ENCODE results near the gene SLC45A1.

Gene SLC45A1

GRCh38 chr1:8358241-8358896, 40.5 kb downstream of the SLC45A1 start:
- Histone ChIP-seq H3K9me3 (ENCODE audit: low read length) (no peaks in the 10 kb centered on the region), H3K4me1 (ENCODE audit: insufficient read depth, low read length) (peaks cover 9% of the 10 kb centered on the region), H3K36me3 (ENCODE audit: insufficient read depth, low read length) (peaks cover 82% of the 10 kb centered on the region), H3K27me3 (ENCODE audit: control insufficient read depth in 1 of 2, insufficient read depth in 2 of 2, low read length in 2 of 2) (no peaks in the 10 kb centered on the region), H3K4me3 (ENCODE audit: low read depth in 1 of 2, low read length in 2 of 2) (no peak overlapping the region), H3K9ac (ENCODE audit: low read length) (no peak overlapping the region), H3K27ac (ENCODE audit: low read depth, low read length) (no peak overlapping the region)

- no peak overlapping the region for H3K27ac ChIP-seq (ENCODE audit: low read depth, low read length)
- no peak overlapping the region for H3K9ac ChIP-seq (ENCODE audit: low read length)
- H3K36me3 ChIP-seq (ENCODE audit: insufficient read depth, low read length), result peaks cover 78% of the 10 kb centered on the region
These were observed 41.1 kb downstream of the SLC45A1 start for GRCh38 chr1:8358897-8359616.

GRCh38 chr1:8359617-8360481, 41.9 kb downstream of the SLC45A1 start:
- peaks cover 73% of the 10 kb centered on the region for H3K36me3 ChIP-seq (ENCODE audit: insufficient read depth, low read length)
- no peak overlapping the region for H3K9ac ChIP-seq (ENCODE audit: low read length)
- H3K4me3 ChIP-seq (ENCODE audit: low read depth in 1 of 2, low read length in 2 of 2), result no peak overlapping the region
- H3K9me3 ChIP-seq (ENCODE audit: low read length), result no peaks in the 10 kb centered on the region
- H3K4me1 ChIP-seq (ENCODE audit: insufficient read depth, low read length), result peaks cover 17% of the 10 kb centered on the region
- H3K27me3 ChIP-seq (ENCODE audit: control insufficient read depth in 1 of 2, insufficient read depth in 2 of 2, low read length in 2 of 2), result no peaks in the 10 kb centered on the region
- no peak overlapping the region for H3K27ac ChIP-seq (ENCODE audit: low read depth, low read length)

More at GRCh38 chr1:8358897-8359616, 41.1 kb downstream of the SLC45A1 start:
- Histone ChIP-seq H3K4me1 (ENCODE audit: insufficient read depth, low read length) (peaks cover 10% of the 10 kb centered on the region), H3K4me3 (ENCODE audit: low read depth in 1 of 2, low read length in 2 of 2) (no peak overlapping the region), H3K9me3 (ENCODE audit: low read length) (no peaks in the 10 kb centered on the region), H3K27me3 (ENCODE audit: control insufficient read depth in 1 of 2, insufficient read depth in 2 of 2, low read length in 2 of 2) (no peaks in the 10 kb centered on the region)

- Histone ChIP-seq H3K4me1 (ENCODE audit: insufficient read depth, low read length) (peaks cover 25% of the 10 kb centered on the region), H3K27ac (ENCODE audit: low read depth, low read length) (no peak overlapping the region), H3K36me3 (ENCODE audit: insufficient read depth, low read length) (peaks cover 73% of the 10 kb centered on the region)
These were observed 42.7 kb downstream of the SLC45A1 start for GRCh38 chr1:8360493-8361197.

GRCh38 chr1:8361198-8361849, 43.4 kb downstream of the SLC45A1 start:
- Histone ChIP-seq H3K27me3 (ENCODE audit: control insufficient read depth in 1 of 2, insufficient read depth in 2 of 2, low read length in 2 of 2) (no peaks in the 10 kb centered on the region), H3K27ac (ENCODE audit: low read depth, low read length) (no peak overlapping the region), H3K4me3 (ENCODE audit: low read depth in 1 of 2, low read length in 2 of 2) (no peak overlapping the region), H3K9ac (ENCODE audit: low read length) (no peak overlapping the region), H3K4me1 (ENCODE audit: insufficient read depth, low read length) (peaks cover 32% of the 10 kb centered on the region), H3K36me3 (ENCODE audit: insufficient read depth, low read length) (peaks cover 71% of the 10 kb centered on the region), H3K9me3 (ENCODE audit: low read length) (no peaks in the 10 kb centered on the region)

More at GRCh38 chr1:8360493-8361197, 42.7 kb downstream of the SLC45A1 start:
- Histone ChIP-seq H3K27me3 (ENCODE audit: control insufficient read depth in 1 of 2, insufficient read depth in 2 of 2, low read length in 2 of 2) (no peaks in the 10 kb centered on the region), H3K9ac (ENCODE audit: low read length) (no peak overlapping the region), H3K9me3 (ENCODE audit: low read length) (no peaks in the 10 kb centered on the region), H3K4me3 (ENCODE audit: low read depth in 1 of 2, low read length in 2 of 2) (no peak overlapping the region)

GRCh38 chr1:8362701-8363101, 44.8 kb downstream of the SLC45A1 start:
- Histone ChIP-seq H3K9ac (ENCODE audit: low read length) (no peak overlapping the region), H3K9me3 (ENCODE audit: low read length) (no peaks in the 10 kb centered on the region), H3K27ac (ENCODE audit: low read depth, low read length) (no peak overlapping the region), H3K4me1 (ENCODE audit: insufficient read depth, low read length) (peaks cover 45% of the 10 kb centered on the region), H3K4me3 (ENCODE audit: low read depth in 1 of 2, low read length in 2 of 2) (no peak overlapping the region), H3K27me3 (ENCODE audit: control insufficient read depth in 1 of 2, insufficient read depth in 2 of 2, low read length in 2 of 2) (no peaks in the 10 kb centered on the region), H3K36me3 (ENCODE audit: insufficient read depth, low read length) (peaks cover 57% of the 10 kb centered on the region)

GRCh38 chr1:8363186-8363766, 45.4 kb downstream of the SLC45A1 start:
- Histone ChIP-seq H3K27ac (ENCODE audit: low read depth, low read length) (peak overlapping the region; percentile 83), H3K36me3 (ENCODE audit: insufficient read depth, low read length) (peaks cover 51% of the 10 kb centered on the region), H3K9me3 (ENCODE audit: low read length) (no peaks in the 10 kb centered on the region), H3K27me3 (ENCODE audit: control insufficient read depth in 1 of 2, insufficient read depth in 2 of 2, low read length in 2 of 2) (no peaks in the 10 kb centered on the region), H3K4me1 (ENCODE audit: insufficient read depth, low read length) (peaks cover 51% of the 10 kb centered on the region), H3K9ac (ENCODE audit: low read length) (no peak overlapping the region), H3K4me3 (ENCODE audit: low read depth in 1 of 2, low read length in 2 of 2) (no peak overlapping the region)

GRCh38 chr1:8363767-8364301, 45.9 kb downstream of the SLC45A1 start:
- H3K4me1 ChIP-seq (ENCODE audit: insufficient read depth, low read length), result peaks cover 57% of the 10 kb centered on the region

GRCh38 chr1:8364528-8365442, 46.9 kb downstream of the SLC45A1 start:
- no peak overlapping the region for H3K4me3 ChIP-seq (ENCODE audit: low read depth in 1 of 2, low read length in 2 of 2)
- H3K27me3 ChIP-seq (ENCODE audit: control insufficient read depth in 1 of 2, insufficient read depth in 2 of 2, low read length in 2 of 2), result no peaks in the 10 kb centered on the region
- H3K4me1 ChIP-seq (ENCODE audit: insufficient read depth, low read length), result peaks cover 63% of the 10 kb centered on the region
- H3K36me3 ChIP-seq (ENCODE audit: insufficient read depth, low read length), result peaks cover 37% of the 10 kb centered on the region
- no peaks in the 10 kb centered on the region for H3K9me3 ChIP-seq (ENCODE audit: low read length)
- H3K27ac ChIP-seq (ENCODE audit: low read depth, low read length), result peak overlapping the region; percentile 83
- no peak overlapping the region for H3K9ac ChIP-seq (ENCODE audit: low read length)

More at GRCh38 chr1:8363767-8364301, 45.9 kb downstream of the SLC45A1 start:
- Histone ChIP-seq H3K9me3 (ENCODE audit: low read length) (no peaks in the 10 kb centered on the region), H3K9ac (ENCODE audit: low read length) (no peak overlapping the region), H3K36me3 (ENCODE audit: insufficient read depth, low read length) (peaks cover 46% of the 10 kb centered on the region), H3K4me3 (ENCODE audit: low read depth in 1 of 2, low read length in 2 of 2) (no peak overlapping the region), H3K27ac (ENCODE audit: low read depth, low read length) (peak overlapping the region; percentile 83), H3K27me3 (ENCODE audit: control insufficient read depth in 1 of 2, insufficient read depth in 2 of 2, low read length in 2 of 2) (no peaks in the 10 kb centered on the region)

All from muscle layer of colon (tissue), 2 donors.